GM23248 (cell line): Measurements from ENCODE around the gene KDM4D. TPM values are rescaled to one million over a fixed set of nuclear protein-coding genes. Genes with fewer than 3 reads are reported as not detected.
"Not testable (repeated sequence)": the region's sequence is repeated elsewhere in the genome, so short reads cannot be mapped to it uniquely, and the experiment has no call there.

ENCODE experiments used
- DNase-seq: peaks from one replicate; pipeline ENCODE4 v3.0.0-alpha.2; 2015
- H2AFZ ChIP-seq: fragments of 200-600 bp; sonication (generic); 2 replicates; pipeline ENCODE4 v1.6.1; 2016; ENCODE audit warnings: antibody characterized with exemption
- H3F3A ChIP-seq: fragments of 200-600 bp; sonication (generic); 2 replicates; pipeline ENCODE4 v1.6.1; 2016; ENCODE audit warnings: mild to moderate bottlenecking, antibody characterized with exemption, mixed run types; ENCODE audit not compliant: insufficient read depth
- H3K27ac ChIP-seq: fragments of 200-600 bp; sonication (generic); 2 replicates; pipeline ENCODE4 v1.5.1; 2016; ENCODE audit warnings: mild to moderate bottlenecking
- H3K27me3 ChIP-seq: fragments of 200-600 bp; sonication (generic); replicated peaks from 2 replicates; pipeline ENCODE4 v1.6.1; 2016; ENCODE audit warnings: mild to moderate bottlenecking; ENCODE audit not compliant: insufficient read depth
- H3K36me3 ChIP-seq: fragments of 200-600 bp; sonication (generic); 2 replicates; pipeline ENCODE4 v1.6.1; 2016; ENCODE audit warnings: low read depth, mild to moderate bottlenecking
- H3K4me1 ChIP-seq: fragments of 200-600 bp; sonication (generic); 2 replicates; pipeline ENCODE4 v1.6.1; 2016; ENCODE audit warnings: mild to moderate bottlenecking; ENCODE audit not compliant: insufficient read depth
- H3K4me2 ChIP-seq: fragments of 200-600 bp; sonication (generic); one replicate; pipeline ENCODE4 v1.6.1; 2016; ENCODE audit warnings: mild to moderate bottlenecking; ENCODE audit not compliant: unreplicated experiment
- H3K4me3 ChIP-seq: fragments of 200-600 bp; sonication (generic); 2 replicates; pipeline ENCODE4 v1.5.1; 2016; ENCODE audit warnings: mild to moderate bottlenecking
- H3K79me2 ChIP-seq: fragments of 200-600 bp; sonication (generic); 2 replicates; pipeline ENCODE4 v1.6.1; 2016; ENCODE audit warnings: mild to moderate bottlenecking; ENCODE audit not compliant: insufficient read depth
- H3K9ac ChIP-seq: fragments of 200-600 bp; sonication (generic); 2 replicates; pipeline ENCODE4 v1.6.1; 2016; ENCODE audit warnings: mild to moderate bottlenecking
- H3K9me2 ChIP-seq: fragments of 200-600 bp; sonication (generic); 2 replicates; pipeline ENCODE4 v1.6.1; 2016; ENCODE audit warnings: mixed run types, mild to moderate bottlenecking, moderate library complexity; ENCODE audit not compliant: insufficient read depth
- H3K9me3 ChIP-seq: fragments of 200-600 bp; sonication (generic); one replicate; pipeline ENCODE4 v1.6.1; 2017; ENCODE audit warnings: low read depth
- H4K20me1 ChIP-seq: fragments of 200-600 bp; sonication (generic); 2 replicates; pipeline ENCODE4 v1.6.0; 2016; ENCODE audit not compliant: insufficient read depth
- EZH2 ChIP-seq: fragments of 200-600 bp; sonication (generic); IDR thresholded peaks from 2 replicates; pipeline ENCODE4 v1.6.1; 2018; ENCODE audit warnings: antibody characterized with exemption, mild to moderate bottlenecking; ENCODE audit not compliant: insufficient read depth, poor library complexity, severe bottlenecking
- EZH2phosphoT487 ChIP-seq: fragments of 200-600 bp; sonication (generic); IDR thresholded peaks from 2 replicates; pipeline ENCODE4 v1.6.1; 2018; ENCODE audit warnings: antibody characterized with exemption, moderate library complexity, mild to moderate bottlenecking, low read depth; ENCODE audit not compliant: insufficient read depth
- WGBS, 2 experiments: methylation state at CpG; one replicate each; pipeline ENCODE4 v1.1.6; 2015 to 2017; ENCODE audit warnings: low lambda C conversion rate in 2 of 2, low coverage in 1 of 2; ENCODE audit errors: missing lambda C conversion rate in 2 of 2; 5-methylcytosine and 5-hydroxymethylcytosine counted together
- in situ Hi-C: fragments of 300-500 bp; cut with MboI; formaldehyde crosslinking; loops from 2 replicates; pipeline ENCODE4 v1.15.0; 2020
- polyA plus RNA-seq: library from polyadenylated mRNA; unstranded; fragments of >200 nt; fragmentation: Nextera tagmentation; extraction: Ambion mirVana; gene quantifications from 2 replicates; pipeline ENCODE4 v1.2.1, GENCODE V29; 2016
- total RNA-seq: library from RNA; depleted of rRNA; stranded (reverse); fragments of >200 nt; shearing (Covaris generic); gene quantifications from 2 replicates; pipeline ENCODE4 v1.2.3, GENCODE V29; 2014

KDM4D gene
- total and polyA plus RNA-seq, 2 experiments from 2014 or later = 0.43 to 0.45 TPM

- Histone ChIP-seq H3K9me2 (no peaks in the 10 kb centered on the region), H3K27me3 (peaks cover 33% of the 10 kb centered on the region), H3K9me3 (no peaks in the 10 kb centered on the region), H3K4me2 (no peak overlapping the region), H3K4me1 (no peaks in the 10 kb centered on the region), H4K20me1 (no peaks in the 10 kb centered on the region), H3K9ac (no peak overlapping the region), H3K4me3 (no peak overlapping the region), H3K79me2 (no peaks in the 10 kb centered on the region), H3F3A (no peaks in the 10 kb centered on the region), H2AFZ (no peak overlapping the region), H3K27ac (no peak overlapping the region), H3K36me3 (no peaks in the 10 kb centered on the region)
- in situ Hi-C loops = no loop called here
- TF ChIP-seq EZH2phosphoT487 (no peak), EZH2 (no peak)
- DNase-seq = no peak
These were observed 37.9 kb downstream of the KDM4D start for GRCh38 chr11:95011376-95011775.

- H3K9me2 ChIP-seq = no peaks in the 10 kb centered on the region
- no peaks in the 10 kb centered on the region for H3K4me1 ChIP-seq
- WGBS, 2 experiments = 74 to 77% methylated on average over 12 of the region's 12 CpGs
- peaks cover 9% of the 10 kb centered on the region; the same call in 1 of the 2 replicates for H3K27me3 ChIP-seq
- H4K20me1 ChIP-seq = no peaks in the 10 kb centered on the region
- H3K4me3 ChIP-seq = no peak overlapping the region
- TF ChIP-seq EZH2 (no peak), EZH2phosphoT487 (no peak)
- DNase-seq = no peak
- no peak overlapping the region for H3K27ac ChIP-seq
- no peak overlapping the region for H3K9ac ChIP-seq
- H3K4me2 ChIP-seq = no peak overlapping the region
- H3K9me3 ChIP-seq = no peaks in the 10 kb centered on the region
- no peaks in the 10 kb centered on the region for H3F3A ChIP-seq
- no peaks in the 10 kb centered on the region for H3K79me2 ChIP-seq
- no peak overlapping the region for H2AFZ ChIP-seq
- no peaks in the 10 kb centered on the region for H3K36me3 ChIP-seq
- in situ Hi-C loops = no loop called here
These were observed 40.8 kb downstream of the KDM4D start for GRCh38 chr11:95014184-95014821.

GRCh38 chr11:95016139-95016538 lies 42.6 kb downstream of the KDM4D start:
- no peak overlapping the region for H3K27ac ChIP-seq
- no peaks in the 10 kb centered on the region for H3K9me2 ChIP-seq
- no peaks in the 10 kb centered on the region for H3F3A ChIP-seq
- no peak for DNase-seq
- H3K4me1 ChIP-seq = no peaks in the 10 kb centered on the region
- peaks cover 8% of the 10 kb centered on the region; the same call in 1 of the 2 replicates for H3K27me3 ChIP-seq
- WGBS, 2 experiments = 71 to 72% methylated on average over 2 of the region's 2 CpGs
- H2AFZ ChIP-seq = no peak overlapping the region
- H3K9me3 ChIP-seq = no peaks in the 10 kb centered on the region
- in situ Hi-C loops = no loop called here
- no peak overlapping the region for H3K4me3 ChIP-seq
- H3K9ac ChIP-seq = no peak overlapping the region
- H3K36me3 ChIP-seq = no peaks in the 10 kb centered on the region
- no peaks in the 10 kb centered on the region for H4K20me1 ChIP-seq
- no peak overlapping the region for H3K4me2 ChIP-seq
- no peak for TF ChIP-seq EZH2phosphoT487
- no peak for TF ChIP-seq EZH2
- H3K79me2 ChIP-seq = no peaks in the 10 kb centered on the region

GRCh38 chr11:95021468-95021867 lies 48.0 kb downstream of the KDM4D start:
- H3F3A ChIP-seq, H3K9ac ChIP-seq, in situ Hi-C loops, H3K27me3 ChIP-seq, H3K9me2 ChIP-seq, H4K20me1 ChIP-seq, H3K36me3 ChIP-seq, H3K4me2 ChIP-seq, H3K4me1 ChIP-seq, H3K27ac ChIP-seq, H3K79me2 ChIP-seq, DNase-seq, H3K9me3 ChIP-seq, H3K4me3 ChIP-seq, H2AFZ ChIP-seq: not testable (repeated sequence)
- 65 to 69% methylated on average over 5 of the region's 5 CpGs for WGBS, 2 experiments

- H3K27ac ChIP-seq = no peak within 1 kb of the TSS
- H4K20me1 ChIP-seq = no peaks in the 10 kb centered on the region
- H3K9me2 ChIP-seq = no peaks in the 10 kb centered on the region
- no peak for DNase-seq
- no peaks in the 10 kb centered on the region for H3K79me2 ChIP-seq
- H2AFZ ChIP-seq = no peak within 1 kb of the TSS
- 60 to 71% methylated on average over 1 of the region's 1 CpG for WGBS, 2 experiments
- no peaks in the 10 kb centered on the region for H3K4me1 ChIP-seq
- H3K9ac ChIP-seq = no peak within 1 kb of the TSS
- in situ Hi-C loops = no loop called here
- TF ChIP-seq EZH2phosphoT487 (no peak), EZH2 (no peak)
- no peaks in the 10 kb centered on the region for H3K36me3 ChIP-seq
- H3K4me3 ChIP-seq = no peak within 1 kb of the TSS
- H3F3A ChIP-seq = no peaks in the 10 kb centered on the region
- H3K4me2 ChIP-seq = no peak within 1 kb of the TSS
- H3K27me3 ChIP-seq = no peaks in the 10 kb centered on the region; the same call in 1 of the 2 replicates
- H3K9me3 ChIP-seq = no peaks in the 10 kb centered on the region
These were observed 51.4 kb downstream of the KDM4D start, which contains the start of gene KDM4E for GRCh38 chr11:95024958-95025357. TSS of gene KDM4E (plus strand) at chr11:95025258. CDS start at chr11:95025558, 300 bp downstream.

- DNase-seq, H3K36me3 ChIP-seq, H2AFZ ChIP-seq, H3K79me2 ChIP-seq, H3K9me2 ChIP-seq, H3F3A ChIP-seq, H3K4me2 ChIP-seq, H3K4me1 ChIP-seq, in situ Hi-C loops, H3K9ac ChIP-seq, H3K4me3 ChIP-seq, H3K27ac ChIP-seq, H4K20me1 ChIP-seq, H3K9me3 ChIP-seq, H3K27me3 ChIP-seq: not testable (repeated sequence)
- WGBS, 2 experiments = 73 to 78% methylated on average over 7 to 9 of the region's 9 CpGs
These were observed 52.1 kb downstream of the KDM4D start for GRCh38 chr11:95025594-95025993.
